Measurements from ENCODE around the gene GREB1L.
"Not testable (repeated sequence)": the region's sequence is repeated elsewhere in the genome, so short reads cannot be mapped to it uniquely, and the experiment has no call there.

The GREB1L gene

GRCh38 chr18:21242141-21242779 lies at the start of gene GREB1L:
Gene GREB1L, plus strand, starts transcription at chr18:21242232. Its CDS starts 141,287 bp downstream, at chr18:21383519.
- peak; percentile 73 for DNase-seq (ENCODE audit: low spot score)

GRCh38 chr18:21192308-21192624 lies 49.8 kb upstream of the GREB1L start:
- no peak for DNase-seq (ENCODE audit: low spot score)

- peak; percentile 58 for DNase-seq (ENCODE audit: low spot score)
Measured at GRCh38 chr18:21194871-21195771, 46.9 kb upstream of the GREB1L start.

- DNase-seq (ENCODE audit: low spot score), result no peak
Measured at GRCh38 chr18:21196426-21196825, 45.6 kb upstream of the GREB1L start.

GRCh38 chr18:21203126-21203525 lies 38.9 kb upstream of the GREB1L start:
- DNase-seq (ENCODE audit: low spot score), result no peak

- DNase-seq (ENCODE audit: low spot score), result no peak
Measured at GRCh38 chr18:21203542-21204241, 38.3 kb upstream of the GREB1L start.

GRCh38 chr18:21205695-21206094 lies 36.3 kb upstream of the GREB1L start:
- no peak for DNase-seq (ENCODE audit: low spot score)

GRCh38 chr18:21210278-21210677 lies 31.8 kb upstream of the GREB1L start:
- no peak for DNase-seq (ENCODE audit: low spot score)

GRCh38 chr18:21210784-21211183 lies 31.2 kb upstream of the GREB1L start:
- DNase-seq (ENCODE audit: low spot score), result no peak

- not testable (repeated sequence) for DNase-seq (ENCODE audit: low spot score)
Measured at GRCh38 chr18:21214409-21214808, 27.6 kb upstream of the GREB1L start.

- DNase-seq (ENCODE audit: low spot score), result no peak
Measured at GRCh38 chr18:21215490-21215889, 26.5 kb upstream of the GREB1L start.

- no peak for DNase-seq (ENCODE audit: low spot score)
Measured at GRCh38 chr18:21218862-21219261, 23.2 kb upstream of the GREB1L start.

- no peak for DNase-seq (ENCODE audit: low spot score)
Measured at GRCh38 chr18:21230436-21230835, 11.6 kb upstream of the GREB1L start.

GRCh38 chr18:21241301-21242048 lies 557 bp upstream of the GREB1L start:
- DNase-seq (ENCODE audit: low spot score), result peak; percentile 27

GRCh38 chr18:21242780-21243401 lies 859 bp downstream of the GREB1L start:
- DNase-seq (ENCODE audit: low spot score), result no peak

- DNase-seq (ENCODE audit: low spot score), result no peak
Measured at GRCh38 chr18:21254576-21254975, 12.5 kb downstream of the GREB1L start.

GRCh38 chr18:21255211-21255610 lies 13.2 kb downstream of the GREB1L start:
- no peak for DNase-seq (ENCODE audit: low spot score)

- DNase-seq (ENCODE audit: low spot score), result no peak
Measured at GRCh38 chr18:21257386-21257785, 15.4 kb downstream of the GREB1L start.

- DNase-seq (ENCODE audit: low spot score), result no peak
Measured at GRCh38 chr18:21260621-21261020, 18.6 kb downstream of the GREB1L start.

- no peak for DNase-seq (ENCODE audit: low spot score)
Measured at GRCh38 chr18:21261352-21261751, 19.3 kb downstream of the GREB1L start.

- DNase-seq (ENCODE audit: low spot score), result no peak
Measured at GRCh38 chr18:21262244-21262643, 20.2 kb downstream of the GREB1L start.

GRCh38 chr18:21262979-21263378 lies 20.9 kb downstream of the GREB1L start:
- no peak for DNase-seq (ENCODE audit: low spot score)
